Measurements from ENCODE around the gene CXCR6. TPM values are rescaled to one million over a fixed set of nuclear protein-coding genes. Genes with fewer than 3 reads are reported as not detected.

CXCR6 gene
- 1 to 10 TPM; 1.0 to 1.6 TPM for total RNA-seq

GRCh38 chr3:45943207-45943846 is at the start of gene CXCR6:
Gene CXCR6 (plus strand): TSS chr3:45943464. CDS start chr3:45946482, 3,018 bp downstream.
- intact Hi-C loops (cut with DNase I), result no loop called here
- Histone ChIP-seq H3K27ac (no peak within 1 kb of the TSS), H3K4me3 (no peak within 1 kb of the TSS), H3K9me3 (no peaks in the 10 kb centered on the region), H3K4me1 (no peaks in the 10 kb centered on the region), H3K36me3 (no peaks in the 10 kb centered on the region), H3K27me3 (no peaks in the 10 kb centered on the region), H3K9ac (ENCODE audit: low read depth in 2 of 2, low read length in 2 of 2) (peak within 1 kb of the TSS in 1 of 2 donors; percentile 6)
- TF ChIP-seq CTCF (IDR thresholded peaks at IDR 0.05), result no peak
- DNase-seq, result no peak

GRCh38 chr3:45894015-45894414 is 49.2 kb upstream of the CXCR6 start:
- H3K36me3 ChIP-seq, result no peaks in the 10 kb centered on the region
- TF ChIP-seq CTCF (IDR thresholded peaks at IDR 0.05), result no peak
- no peaks in the 10 kb centered on the region for H3K27me3 ChIP-seq
- no peaks in the 10 kb centered on the region for H3K4me1 ChIP-seq
- H3K27ac ChIP-seq, result no peak overlapping the region
- intact Hi-C loops (cut with DNase I), result no loop called here
- H3K9ac ChIP-seq (ENCODE audit: low read depth in 2 of 2, low read length in 2 of 2), result no peak overlapping the region
- DNase-seq, result no peak
- H3K4me3 ChIP-seq, result no peak overlapping the region
- no peaks in the 10 kb centered on the region for H3K9me3 ChIP-seq

GRCh38 chr3:45895686-45896468 is 47.4 kb upstream of the CXCR6 start:
- no peaks in the 10 kb centered on the region for H3K4me1 ChIP-seq
- intact Hi-C loops (cut with DNase I), result no loop called here
- H3K4me3 ChIP-seq, result no peak overlapping the region
- TF ChIP-seq CTCF (IDR thresholded peaks at IDR 0.05), result no peak
- no peaks in the 10 kb centered on the region for H3K36me3 ChIP-seq
- H3K27ac ChIP-seq, result no peak overlapping the region
- no peaks in the 10 kb centered on the region for H3K27me3 ChIP-seq
- H3K9ac ChIP-seq (ENCODE audit: low read depth in 2 of 2, low read length in 2 of 2), result no peak overlapping the region
- H3K9me3 ChIP-seq, result no peaks in the 10 kb centered on the region
- no peak for DNase-seq

- Histone ChIP-seq H3K9ac (ENCODE audit: low read depth in 2 of 2, low read length in 2 of 2) (no peak overlapping the region), H3K36me3 (no peaks in the 10 kb centered on the region)
- intact Hi-C loops (cut with DNase I), result no loop called here
Measured at GRCh38 chr3:45896956-45897355, 46.3 kb upstream of the CXCR6 start.

GRCh38 chr3:45904931-45905330 is 38.3 kb upstream of the CXCR6 start:
- Histone ChIP-seq H3K36me3 (no peaks in the 10 kb centered on the region), H3K9me3 (no peaks in the 10 kb centered on the region), H3K27me3 (no peaks in the 10 kb centered on the region), H3K9ac (ENCODE audit: low read depth in 2 of 2, low read length in 2 of 2) (no peak overlapping the region), H3K27ac (no peak overlapping the region), H3K4me3 (no peak overlapping the region), H3K4me1 (no peaks in the 10 kb centered on the region)
- no peak for DNase-seq
- intact Hi-C loops (cut with DNase I), result no loop called here
- no peak for TF ChIP-seq CTCF (IDR thresholded peaks at IDR 0.05)

More at GRCh38 chr3:45896956-45897355, 46.3 kb upstream of the CXCR6 start:
- Histone ChIP-seq H3K27me3 (no peaks in the 10 kb centered on the region), H3K9me3 (no peaks in the 10 kb centered on the region), H3K4me1 (no peaks in the 10 kb centered on the region), H3K4me3 (no peak overlapping the region), H3K27ac (no peak overlapping the region)
- no peak for TF ChIP-seq CTCF (IDR thresholded peaks at IDR 0.05)
- no peak for DNase-seq

Measured in colonic mucosa (tissue), 4 donors.